GM12873 (cell line): ENCODE data around the gene HNRNPAB.

Experiments
- CTCF ChIP-seq: IDR thresholded peaks from 2 replicates; pipeline ENCODE4 v1.5.1; 2012; ENCODE audit warnings: low read depth, mild to moderate bottlenecking, moderate library complexity, low read length, control low read depth; ENCODE audit not compliant: insufficient read depth; ENCODE audit errors: missing control alignments

The HNRNPAB gene

GRCh38 chr5:178227138-178227659, 22.9 kb downstream of the HNRNPAB start:
- TF ChIP-seq CTCF = no peak

- no peak for TF ChIP-seq CTCF
Observed at GRCh38 chr5:178227929-178228328, 23.6 kb downstream of the HNRNPAB start.

- TF ChIP-seq CTCF = no peak
Observed at GRCh38 chr5:178228609-178229008, 24.3 kb downstream of the HNRNPAB start.

- no peak for TF ChIP-seq CTCF
Observed at GRCh38 chr5:178229861-178230260, 25.5 kb downstream of the HNRNPAB start.

- no peak for TF ChIP-seq CTCF
Observed at GRCh38 chr5:178230879-178231538, 26.7 kb downstream of the HNRNPAB start.

GRCh38 chr5:178231539-178232123, 27.3 kb downstream of the HNRNPAB start:
- TF ChIP-seq CTCF = no peak

GRCh38 chr5:178232124-178232919, 28.0 kb downstream of the HNRNPAB start, which contains the start of gene PHYKPL:
Gene PHYKPL, minus strand, starts transcription at chr5:178232802. Its CDS starts 252 bp downstream, at chr5:178232550.
- peak; percentile 2 for TF ChIP-seq CTCF
